Natural killer cell (primary cell): ENCODE results near the gene CFAP92. TPM values are rescaled to one million over a fixed set of nuclear protein-coding genes. Genes with fewer than 3 reads are reported as not detected.
A peak's percentile ranks its signal among the peaks of the same experiment; 100 is the strongest.

Source experiments
- ATAC-seq, 3 donors: fragments of 150-1000 bp in 2 of 3; fragments of 200-7000 bp in 1 of 3; cut with Tn5 transposase; 1 replicate in 1 of 3; 2 replicates in 2 of 3; pipeline ENCODE4 v1.10.0; 2021; ENCODE audit warnings: mild to moderate bottlenecking in 2 of 3, moderate library complexity in 2 of 3
- DNase-seq, 2 donors: peaks; one replicate each; pipeline versions ENCODE4 v3.0.0 to v3.0.0-alpha.2; 2013 to 2021; ENCODE audit warnings: mixed read lengths in 1 of 2
- H3K27ac ChIP-seq: one replicate; pipeline ENCODE4 v1.5.1; 2013; ENCODE audit warnings: mild to moderate bottlenecking, low read length
- H3K27me3 ChIP-seq: one replicate; pipeline ENCODE4 v1.6.1; 2013; ENCODE audit warnings: low read length; ENCODE audit not compliant: control insufficient read depth, insufficient read depth
- H3K36me3 ChIP-seq: one replicate; pipeline ENCODE4 v1.6.1; 2013; ENCODE audit warnings: low read length; ENCODE audit not compliant: control insufficient read depth, insufficient read depth
- H3K4me1 ChIP-seq: one replicate; pipeline ENCODE4 v1.6.1; 2013; ENCODE audit warnings: low read length; ENCODE audit not compliant: control insufficient read depth, insufficient read depth
- H3K4me3 ChIP-seq: one replicate; pipeline ENCODE4 v1.5.1; 2013; ENCODE audit warnings: low read length
- H3K9me3 ChIP-seq: one replicate; pipeline ENCODE4 v1.6.1; 2013; ENCODE audit warnings: low read length; ENCODE audit not compliant: control insufficient read depth, insufficient read depth
- H3K27ac Mint-ChIP-seq, 2 donors: one replicate each; pipeline ENCODE4 v1.8.0; 2022; ENCODE audit warnings: mild to moderate bottlenecking in 2 of 2, mixed read lengths in 2 of 2, moderate library complexity in 1 of 2
- H3K27me3 Mint-ChIP-seq, 2 donors: one replicate each; pipeline ENCODE4 v1.8.0; 2022; ENCODE audit warnings: low read depth in 2 of 2, mixed read lengths in 2 of 2
- H3K36me3 Mint-ChIP-seq: one replicate; pipeline ENCODE4 v1.8.0; 2022; ENCODE audit warnings: mixed read lengths
- H3K4me1 Mint-ChIP-seq, 2 donors: one replicate each; pipeline ENCODE4 v1.8.0; 2022; ENCODE audit warnings: mixed read lengths in 2 of 2
- H3K4me3 Mint-ChIP-seq: one replicate; pipeline ENCODE4 v1.8.0; 2022; ENCODE audit warnings: mild to moderate bottlenecking, moderate library complexity, mixed read lengths
- H3K9me3 Mint-ChIP-seq, 2 donors: one replicate each; pipeline ENCODE4 v1.8.0; 2022; ENCODE audit warnings: mixed read lengths in 2 of 2
- WGBS: methylation state at CpG from one replicate; pipeline ENCODE4 v1.1.7; 2013; ENCODE audit warnings: missing lambda C conversion rate; ENCODE audit not compliant: insufficient coverage; 5-methylcytosine and 5-hydroxymethylcytosine counted together
- intact Hi-C: fragments of 100-400 bp; cut with micrococcal nuclease; formaldehyde crosslinking; loops from one replicate; pipeline ENCODE4 v1.14.2; 2022
- total RNA-seq, 4 donors: library from RNA; stranded (reverse); fragments of 120-200 nt in 1 of 4; gene quantifications; one replicate each; pipeline versions ENCODE4 v1.2.3 to v1.2.4, GENCODE V29; 2013 to 2022
- TF ChIP-seq, protein P1 (sequence below): fragments of 200-600 bp; IDR thresholded peaks from one replicate; pipeline ENCODE4 v1.8.0; 2022; ENCODE audit warnings: antibody characterized with exemption

Gene CFAP92
- total RNA-seq, 3 donors from 2014 or later (not counting 1 experiment from before 2014, with no cell fraction given), result 0.26 to 0.43 (median 0.41) TPM

- H3K36me3 ChIP-seq, result no peaks in the 10 kb centered on the region
- intact Hi-C loops, result no loop called here
- H3K4me3 Mint-ChIP-seq, result no peak overlapping the region
- H3K4me3 ChIP-seq, result no peak overlapping the region
- peaks cover 7% of the 10 kb centered on the region for H3K4me1 ChIP-seq
- H3K27ac Mint-ChIP-seq, result no peak overlapping the region
- no peaks in the 10 kb centered on the region for H3K36me3 Mint-ChIP-seq
- no peak overlapping the region for H3K27ac ChIP-seq
- no peaks in the 10 kb centered on the region for H3K9me3 Mint-ChIP-seq
- 83% methylated on average over 9 of the region's 10 CpGs for WGBS
- no peaks in the 10 kb centered on the region for H3K9me3 ChIP-seq
- H3K4me1 Mint-ChIP-seq, result peaks cover 0 to 4% of the 10 kb centered on the region in 2 donors
- H3K27me3 ChIP-seq, result no peaks in the 10 kb centered on the region
- DNase-seq (no peak), ATAC-seq (no peak)
- TF ChIP-seq, protein P1, sequence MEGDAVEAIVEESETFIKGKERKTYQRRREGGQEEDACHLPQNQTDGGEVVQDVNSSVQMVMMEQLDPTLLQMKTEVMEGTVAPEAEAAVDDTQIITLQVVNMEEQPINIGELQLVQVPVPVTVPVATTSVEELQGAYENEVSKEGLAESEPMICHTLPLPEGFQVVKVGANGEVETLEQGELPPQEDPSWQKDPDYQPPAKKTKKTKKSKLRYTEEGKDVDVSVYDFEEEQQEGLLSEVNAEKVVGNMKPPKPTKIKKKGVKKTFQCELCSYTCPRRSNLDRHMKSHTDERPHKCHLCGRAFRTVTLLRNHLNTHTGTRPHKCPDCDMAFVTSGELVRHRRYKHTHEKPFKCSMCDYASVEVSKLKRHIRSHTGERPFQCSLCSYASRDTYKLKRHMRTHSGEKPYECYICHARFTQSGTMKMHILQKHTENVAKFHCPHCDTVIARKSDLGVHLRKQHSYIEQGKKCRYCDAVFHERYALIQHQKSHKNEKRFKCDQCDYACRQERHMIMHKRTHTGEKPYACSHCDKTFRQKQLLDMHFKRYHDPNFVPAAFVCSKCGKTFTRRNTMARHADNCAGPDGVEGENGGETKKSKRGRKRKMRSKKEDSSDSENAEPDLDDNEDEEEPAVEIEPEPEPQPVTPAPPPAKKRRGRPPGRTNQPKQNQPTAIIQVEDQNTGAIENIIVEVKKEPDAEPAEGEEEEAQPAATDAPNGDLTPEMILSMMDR, result no peak
- no peaks in the 10 kb centered on the region for H3K27me3 Mint-ChIP-seq
Observed at GRCh38 chr3:129036222-129037092, 42.6 kb upstream of the CFAP92 start.

GRCh38 chr3:129035360-129036221 lies 41.7 kb upstream of the CFAP92 start:
- H3K27me3 ChIP-seq, result no peaks in the 10 kb centered on the region
- H3K27ac ChIP-seq, result no peak overlapping the region
- H3K4me3 Mint-ChIP-seq, result no peak overlapping the region
- H3K36me3 ChIP-seq, result no peaks in the 10 kb centered on the region
- H3K9me3 ChIP-seq, result no peaks in the 10 kb centered on the region
- H3K4me1 ChIP-seq, result peaks cover 7% of the 10 kb centered on the region
- ATAC-seq (no peak), DNase-seq (no peak)
- no peaks in the 10 kb centered on the region for H3K36me3 Mint-ChIP-seq
- H3K4me3 ChIP-seq, result no peak overlapping the region
- H3K4me1 Mint-ChIP-seq, result peaks cover 0 to 4% of the 10 kb centered on the region in 2 donors
- no peaks in the 10 kb centered on the region for H3K27me3 Mint-ChIP-seq
- no peak overlapping the region for H3K27ac Mint-ChIP-seq
- intact Hi-C loops, result no loop called here
- WGBS, result 80% methylated on average over 11 of the region's 11 CpGs
- no peaks in the 10 kb centered on the region for H3K9me3 Mint-ChIP-seq
- TF ChIP-seq, protein P1, result no peak

DNA sequence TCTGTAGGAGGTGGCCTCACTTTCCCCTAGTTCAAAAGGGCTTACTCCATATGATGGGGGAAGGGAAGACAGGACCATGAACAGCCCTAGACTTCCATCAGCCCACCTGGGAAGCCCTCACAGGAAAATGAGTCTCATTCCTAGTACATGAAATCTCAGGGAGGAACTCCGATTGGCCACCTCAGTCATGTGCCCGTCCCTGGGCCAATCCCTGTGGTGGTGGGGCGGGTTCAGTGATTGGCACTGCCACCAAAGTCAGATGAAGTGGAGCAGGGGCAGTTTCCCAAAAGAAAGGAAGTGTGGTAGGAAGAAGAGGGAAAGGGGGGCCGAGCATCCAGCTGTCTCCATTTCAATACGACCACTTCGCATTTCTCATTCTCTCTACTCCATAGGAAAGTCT lies 40.8 kb upstream of the CFAP92 start:
- intact Hi-C loops, result no loop called here
- Mint-ChIP-seq H3K27me3 (no peaks in the 10 kb centered on the region), H3K4me3 (no peak overlapping the region), H3K9me3 (no peaks in the 10 kb centered on the region), H3K36me3 (no peaks in the 10 kb centered on the region), H3K27ac (no peak overlapping the region), H3K4me1 (peaks cover 0 to 4% of the 10 kb centered on the region in 2 donors)
- DNase-seq (no peak), ATAC-seq (peak in 1 of 3 donors; percentile 48)
- 90% methylated on average over 5 of the region's 6 CpGs for WGBS
- H3K36me3 ChIP-seq, result no peaks in the 10 kb centered on the region
- TF ChIP-seq, protein P1, result no peak
- H3K4me1 ChIP-seq, result peaks cover 7% of the 10 kb centered on the region
- no peak overlapping the region for H3K27ac ChIP-seq
- H3K4me3 ChIP-seq, result no peak overlapping the region
- no peaks in the 10 kb centered on the region for H3K9me3 ChIP-seq
- H3K27me3 ChIP-seq, result no peaks in the 10 kb centered on the region
